ENCODE data around the gene CCT7. TPM values are rescaled to one million over a fixed set of nuclear protein-coding genes. Genes with fewer than 3 reads are reported as not detected.
"Not testable (repeated sequence)": the region's sequence is repeated elsewhere in the genome, so short reads cannot be mapped to it uniquely, and the experiment has no call there.

CCT7 gene
- total RNA-seq, 1 donor from 2014 or later: 425 TPM

DNA sequence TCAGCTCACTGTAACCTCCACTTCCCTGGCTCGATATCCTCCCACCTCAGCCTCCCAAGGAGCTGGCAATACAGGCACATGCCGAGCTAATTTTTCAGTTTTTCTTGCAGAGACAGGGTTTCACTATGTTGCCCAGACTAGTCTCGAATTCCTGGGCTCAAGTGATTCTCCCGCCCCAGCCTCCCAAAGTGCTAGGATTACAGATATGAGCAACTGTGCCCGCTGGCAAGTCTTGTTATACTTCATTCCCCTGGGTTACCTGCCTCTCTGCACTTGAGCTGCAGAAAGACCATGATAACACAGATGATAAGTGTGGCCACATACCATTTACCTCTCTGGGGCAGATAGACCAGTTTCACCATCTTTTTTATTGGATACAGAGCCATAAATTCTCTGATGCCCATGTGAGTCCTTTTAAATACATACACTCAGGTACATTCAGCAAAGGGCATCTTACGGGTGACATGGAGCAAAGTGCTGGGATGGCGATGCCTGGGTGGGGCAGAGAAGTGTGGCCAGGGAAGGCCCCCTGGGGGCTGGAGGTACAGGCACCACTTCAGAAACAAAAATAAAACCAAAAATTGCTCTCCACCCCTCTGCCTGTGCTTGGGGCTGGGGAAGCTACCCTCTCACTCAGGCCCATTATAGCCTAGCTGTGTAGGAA is 20.4 kb downstream of the CCT7 start:
- no peak for DNase-seq (ENCODE audit: low read depth)

- DNase-seq (ENCODE audit: low read depth): no peak
Measured at GRCh38 chr2:73255007-73255644, 21.0 kb downstream of the CCT7 start.

DNA sequence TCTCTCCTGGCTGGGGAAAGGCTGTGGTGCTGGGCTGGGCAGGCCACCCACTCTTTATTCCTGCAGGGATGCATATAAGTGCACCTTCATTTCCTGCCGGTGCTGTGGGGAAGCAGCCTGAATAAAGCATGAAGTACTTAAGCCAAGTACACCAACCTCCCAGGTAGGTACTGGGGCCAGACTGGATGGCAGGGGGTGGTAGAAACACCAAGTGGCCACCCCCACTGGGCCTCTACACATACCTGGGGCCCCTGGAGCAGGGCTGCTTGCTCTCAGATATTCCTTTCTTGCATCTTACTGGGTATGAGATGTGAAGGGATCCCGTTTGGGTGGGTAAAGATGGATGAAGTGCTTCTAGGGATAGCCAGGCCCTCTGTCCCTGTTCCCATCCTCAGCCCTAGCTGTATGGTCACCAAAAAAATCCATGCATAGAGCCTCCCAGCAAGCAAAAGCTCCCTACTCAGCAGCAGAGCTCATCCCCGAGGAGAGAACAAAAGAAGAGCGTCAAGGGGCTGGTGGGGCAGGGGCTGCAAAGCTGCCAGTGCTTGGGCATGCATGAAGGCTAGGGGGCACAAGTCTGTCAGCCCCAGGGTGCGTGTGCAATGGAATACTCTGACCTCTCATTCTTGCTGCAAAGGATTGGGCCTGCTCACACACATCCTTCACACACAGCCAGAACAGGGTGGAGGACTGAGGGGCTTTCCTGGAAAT is 22.0 kb downstream of the CCT7 start:
- DNase-seq (ENCODE audit: low read depth): no peak

- DNase-seq (ENCODE audit: low read depth): no peak
Measured at GRCh38 chr2:73256618-73256922, 22.5 kb downstream of the CCT7 start.

DNA sequence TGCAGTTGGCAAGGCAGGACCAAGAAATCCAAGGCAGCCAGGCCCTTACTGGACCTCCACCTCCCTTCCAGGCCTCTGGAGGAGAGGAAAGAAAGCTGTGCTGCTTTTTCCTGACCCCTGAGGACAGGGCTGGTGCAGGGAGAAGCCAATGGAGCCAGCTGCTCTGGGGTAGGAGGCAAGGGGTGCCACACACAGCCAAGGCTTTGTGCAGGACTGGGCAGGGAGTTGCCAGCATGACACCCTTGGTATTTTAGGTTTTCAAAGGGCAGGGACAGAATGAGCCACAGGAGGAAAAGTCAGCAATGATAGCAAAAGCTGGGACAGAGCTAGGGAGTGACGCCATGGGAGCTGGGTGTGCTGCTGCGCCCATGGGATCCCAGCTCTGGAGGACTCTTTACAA is 22.9 kb downstream of the CCT7 start:
- peak; percentile 49 for DNase-seq (ENCODE audit: low read depth)

DNA sequence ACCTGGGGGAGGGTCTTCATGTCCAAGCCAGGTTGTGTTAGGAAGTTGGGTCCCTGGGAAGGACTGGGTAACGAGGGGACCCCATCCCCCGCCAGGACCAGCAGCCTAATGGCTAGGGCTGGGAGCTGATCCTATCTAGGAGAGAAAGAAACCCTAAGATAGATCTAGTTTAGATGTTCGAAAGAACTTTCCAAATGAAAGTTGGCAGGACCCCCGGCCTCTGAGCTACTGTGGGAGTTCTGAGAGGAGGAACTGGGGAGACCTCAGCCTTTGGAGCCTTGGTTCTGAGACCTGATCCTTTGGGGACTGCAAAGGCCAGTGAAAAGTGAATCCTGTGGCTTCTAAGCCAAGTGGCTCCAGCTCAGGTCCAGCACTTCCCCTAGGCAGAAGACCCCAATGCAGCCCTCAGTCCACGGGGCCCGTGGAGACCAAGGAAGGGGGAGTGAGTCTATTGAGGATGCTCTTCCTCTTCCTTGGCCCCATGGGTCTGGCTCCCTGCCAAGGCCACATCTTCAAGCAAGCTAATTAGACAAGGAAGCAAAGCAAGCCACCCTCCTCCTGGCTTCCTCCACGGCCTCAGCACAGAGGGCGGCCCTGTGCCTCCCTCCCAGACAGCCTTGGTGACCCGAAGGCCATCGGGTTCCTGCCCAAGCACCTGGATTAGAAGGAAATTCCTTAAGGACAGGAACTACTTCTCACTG is 23.5 kb downstream of the CCT7 start:
- DNase-seq (ENCODE audit: low read depth): no peak

DNA sequence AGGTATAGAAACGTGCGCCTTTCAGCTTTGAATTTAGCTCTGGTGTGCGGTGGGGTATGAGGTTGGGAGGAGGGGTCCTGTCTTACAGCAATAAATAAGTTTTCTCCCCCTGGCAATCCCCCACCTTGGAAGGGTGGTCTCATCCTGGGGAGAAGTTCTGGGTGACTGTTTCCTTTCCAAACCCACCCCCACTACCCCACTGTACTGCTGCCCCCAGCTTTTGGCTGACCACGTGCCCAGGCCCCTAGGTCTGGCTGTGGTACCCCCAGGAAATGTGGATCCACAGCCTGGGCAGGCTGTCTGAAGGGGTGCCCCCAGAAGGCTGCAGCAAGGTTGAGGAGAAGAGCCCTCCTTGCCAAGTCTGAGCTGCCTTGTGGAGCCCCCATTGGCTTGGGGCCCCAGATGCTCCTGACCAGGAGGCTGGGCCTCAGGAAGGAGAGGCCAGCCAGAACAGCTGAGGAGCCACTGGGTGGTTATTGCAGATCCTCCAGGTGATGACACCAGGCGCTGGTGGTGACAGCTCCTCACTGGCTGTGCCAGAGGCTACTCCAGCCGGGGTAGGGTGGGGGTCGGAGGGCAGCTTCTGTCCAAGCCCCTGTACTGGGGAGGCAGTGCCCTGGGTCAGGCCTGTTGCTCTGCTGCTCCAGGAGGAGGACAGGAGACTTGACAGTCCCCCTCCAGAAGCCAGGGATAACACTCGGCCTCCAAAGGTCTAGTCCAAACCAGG is 24.2 kb downstream of the CCT7 start:
- no peak for DNase-seq (ENCODE audit: low read depth)

DNA sequence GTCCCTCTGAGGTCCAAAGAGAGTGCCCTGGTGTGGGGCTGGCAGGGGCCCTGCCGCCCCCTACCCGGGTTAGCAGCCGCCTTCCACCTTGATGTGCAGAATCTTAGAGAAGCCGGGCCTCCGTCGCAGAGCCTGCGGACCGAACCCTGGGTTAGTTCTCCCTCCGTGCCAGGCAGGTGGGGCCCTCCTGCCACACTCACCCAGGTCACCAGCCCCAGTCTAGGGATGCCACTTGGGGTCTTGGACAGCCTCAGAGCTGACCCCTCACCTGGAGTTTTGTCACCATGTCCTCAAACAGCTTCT is 24.8 kb downstream of the CCT7 start:
- no peak for DNase-seq (ENCODE audit: low read depth)

DNA sequence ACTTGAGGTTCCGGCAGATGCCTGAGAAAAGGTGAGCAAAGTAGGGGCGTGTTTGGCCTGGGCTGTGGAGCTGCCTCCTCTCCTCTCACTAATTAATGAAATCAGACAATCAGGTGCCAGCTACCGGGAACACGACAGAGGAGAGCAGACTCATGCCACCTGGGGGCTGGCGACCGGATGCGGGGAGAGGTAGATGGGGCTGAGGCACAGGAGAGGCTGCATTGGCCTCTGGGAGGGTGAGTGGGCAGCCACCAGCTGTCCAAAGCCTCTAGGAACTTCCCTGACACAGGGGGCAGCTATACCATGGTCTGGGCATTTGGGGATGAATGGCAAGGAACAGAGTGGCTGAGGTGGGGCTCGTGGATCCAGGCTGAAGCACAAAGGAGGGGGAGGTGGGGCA is 25.2 kb downstream of the CCT7 start:
- no peak for DNase-seq (ENCODE audit: low read depth)

- DNase-seq (ENCODE audit: low read depth): no peak
Measured at GRCh38 chr2:73259704-73260337, 25.7 kb downstream of the CCT7 start.

DNA sequence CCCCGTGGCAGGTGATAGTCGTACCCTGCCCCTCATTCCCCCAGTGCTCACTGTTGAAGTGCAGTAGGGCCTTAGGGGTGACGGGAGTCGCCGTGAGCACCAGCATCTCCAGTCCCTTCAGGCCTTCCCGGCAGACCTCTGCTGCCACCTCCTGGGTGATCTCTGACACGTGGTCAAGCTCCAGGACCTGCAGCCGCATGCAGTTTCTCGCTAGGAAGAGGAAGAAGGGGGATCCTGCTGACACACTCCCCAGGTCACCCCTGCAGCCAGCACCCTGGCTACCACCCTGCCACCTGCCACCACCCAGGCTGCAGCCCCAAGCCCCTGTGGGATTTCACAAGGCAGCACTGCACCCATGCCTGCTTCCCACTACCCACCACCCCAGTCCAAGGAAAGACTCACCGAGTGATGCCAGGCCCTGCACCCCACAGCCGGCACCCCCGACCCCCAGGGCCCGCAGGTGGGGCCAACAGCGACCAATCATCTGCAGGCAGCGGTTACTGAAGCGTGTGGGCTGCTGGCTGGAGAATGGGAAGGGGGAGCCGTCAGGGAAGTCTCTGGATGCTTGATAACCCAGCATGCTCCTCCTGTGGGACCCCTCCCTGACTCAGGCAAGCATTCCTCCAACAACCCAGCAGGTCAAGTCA is 26.4 kb downstream of the CCT7 start:
- peak; percentile 64 for DNase-seq (ENCODE audit: low read depth)

DNA sequence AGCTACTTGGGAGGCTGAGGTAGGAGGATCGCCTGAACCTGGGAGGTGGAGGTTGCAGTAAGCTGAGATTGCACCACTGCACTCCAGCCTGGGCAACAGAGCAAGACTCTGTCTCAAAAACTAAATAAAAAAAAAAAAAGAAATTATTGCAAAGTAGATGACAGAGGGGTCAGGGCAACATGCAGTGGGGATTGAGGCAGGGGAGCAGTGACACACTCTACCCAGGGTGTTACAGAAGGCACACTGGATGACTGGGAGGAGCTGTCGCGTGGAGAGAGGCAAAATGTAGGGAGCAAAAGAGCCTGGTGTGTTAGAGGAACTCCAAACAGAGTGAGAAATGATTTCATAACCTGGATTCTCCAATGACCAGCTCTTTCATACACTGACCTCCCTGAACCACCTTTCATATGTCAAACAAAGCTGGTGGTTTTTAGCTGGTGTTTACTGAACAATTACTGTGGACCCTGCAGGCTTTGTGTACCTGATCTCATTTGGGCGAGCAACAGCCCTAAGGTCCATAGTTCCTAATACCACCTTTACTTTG is 28.1 kb downstream of the CCT7 start:
- DNase-seq (ENCODE audit: low read depth): no peak

DNA sequence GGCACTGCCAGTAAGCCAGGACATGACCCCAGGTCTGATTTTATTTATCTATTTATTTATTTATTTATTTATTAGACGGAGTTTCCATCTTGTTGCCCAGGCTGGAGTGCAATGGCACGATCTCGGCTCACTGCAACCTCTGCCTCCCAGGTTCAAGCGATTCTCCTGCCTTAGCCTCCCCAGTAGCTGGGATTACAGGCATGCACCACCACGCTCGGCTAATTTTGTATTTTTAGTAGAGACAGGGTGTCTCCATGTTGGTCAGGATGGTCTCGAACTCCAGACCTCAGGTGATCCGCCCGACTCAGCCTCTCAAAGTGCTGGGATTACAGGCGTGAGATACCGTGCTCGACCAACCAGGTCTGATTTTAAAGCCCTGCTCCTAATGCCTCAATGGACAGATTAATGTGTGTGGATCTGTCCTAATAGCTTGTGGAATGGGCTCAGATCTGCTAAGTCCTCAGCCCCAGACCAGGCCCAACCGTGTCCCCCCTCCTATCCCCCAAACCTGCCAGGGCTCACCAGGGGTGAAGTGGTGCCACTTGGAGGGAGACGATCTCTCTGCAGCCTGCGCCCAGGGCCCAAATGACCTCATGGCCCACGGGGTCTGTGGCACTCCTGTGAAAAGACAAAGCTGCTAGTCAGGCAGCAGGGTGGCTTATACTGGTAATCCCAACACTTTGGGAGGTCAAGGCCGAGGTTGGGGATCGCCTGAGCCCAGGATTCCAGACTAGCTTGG is 28.8 kb downstream of the CCT7 start:
- DNase-seq (ENCODE audit: low read depth): not testable (repeated sequence)

- DNase-seq (ENCODE audit: low read depth): no peak
Measured at GRCh38 chr2:73263540-73264331, 29.6 kb downstream of the CCT7 start.

DNA sequence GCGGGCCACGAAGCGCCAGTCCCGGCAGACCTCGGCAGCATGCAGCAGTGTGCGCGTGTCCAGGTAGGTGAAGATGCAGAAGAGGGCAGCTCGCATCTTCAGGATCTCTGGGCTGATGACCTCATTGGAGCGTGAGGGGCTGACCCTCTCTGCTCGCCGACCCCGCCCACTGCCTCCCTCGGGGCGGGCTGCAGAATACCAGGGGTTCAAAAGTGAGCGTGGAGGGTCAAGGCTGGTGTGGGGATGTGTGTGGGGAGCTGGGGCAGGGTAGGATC is 30.2 kb downstream of the CCT7 start:
- DNase-seq (ENCODE audit: low read depth): no peak

GRCh38 chr2:73264783-73265182 is 30.7 kb downstream of the CCT7 start:
- DNase-seq (ENCODE audit: low read depth): no peak

- DNase-seq (ENCODE audit: low read depth): no peak
Measured at GRCh38 chr2:73265298-73266060, 31.4 kb downstream of the CCT7 start.

Data from myocyte (in vitro differentiated cells).